Thymus (tissue), 11 donors: ENCODE results near the gene IGF2BP2. TPM values are rescaled to one million over a fixed set of nuclear protein-coding genes. Genes with fewer than 3 reads are reported as not detected.

Source experiments
- DNase-seq, 9 donors: peaks; one replicate each; pipeline ENCODE4 v3.0.0-alpha.2; 2013; ENCODE audit warnings: low spot score in 9 of 9, low read depth in 6 of 9, missing footprints in 1 of 9
- H3K27ac ChIP-seq, 2 donors: one replicate each; pipeline ENCODE4 v1.5.1; 2013; ENCODE audit warnings: control low read depth in 1 of 2, low read depth in 1 of 2, low read length in 1 of 2, mild to moderate bottlenecking in 1 of 2, moderate library complexity in 1 of 2
- H3K27me3 ChIP-seq, 2 donors: one replicate each; pipeline ENCODE4 v1.5.1; 2013; ENCODE audit warnings: low read length in 1 of 2; ENCODE audit not compliant: control insufficient read depth in 2 of 2, insufficient read depth in 1 of 2
- H3K36me3 ChIP-seq, 2 donors: one replicate each; pipeline ENCODE4 v1.5.1; 2013; ENCODE audit warnings: low read length in 1 of 2, mild to moderate bottlenecking in 1 of 2, moderate library complexity in 1 of 2; ENCODE audit not compliant: control insufficient read depth in 2 of 2, insufficient read depth in 2 of 2
- H3K4me1 ChIP-seq, 2 donors: one replicate each; pipeline ENCODE4 v1.5.1; 2013; ENCODE audit warnings: low read length in 2 of 2; ENCODE audit not compliant: control insufficient read depth in 2 of 2, insufficient read depth in 2 of 2
- H3K4me3 ChIP-seq, 2 donors: one replicate each; pipeline ENCODE4 v1.5.1; 2013; ENCODE audit warnings: low read length in 2 of 2, control low read depth in 1 of 2, mild to moderate bottlenecking in 1 of 2
- H3K9me3 ChIP-seq, 2 donors: one replicate each; pipeline ENCODE4 v1.5.1; 2013; ENCODE audit warnings: low read length in 1 of 2, mild to moderate bottlenecking in 1 of 2; ENCODE audit not compliant: control insufficient read depth in 2 of 2, insufficient read depth in 1 of 2
- WGBS: extraction: QIAGEN DNeasy Blood & Tissue Kit; methylation state at CpG from one replicate; pipeline ENCODE4 v1.1.7; 2013; 5-methylcytosine and 5-hydroxymethylcytosine counted together
- polyA plus RNA-seq: library from polyadenylated mRNA; stranded (reverse); fragments of 200-250 nt; gene quantifications from one replicate; pipeline ENCODE4 v1.2.3, GENCODE V29; 2013
- total RNA-seq: library from RNA; stranded (reverse); fragments of 120-200 nt; gene quantifications from one replicate; pipeline ENCODE4 v1.2.4, GENCODE V29; 2013
- donor health status: healthy.

IGF2BP2 gene
- total and polyA plus RNA-seq, 2 donors = 2.0 to 12.1 TPM

- 94% methylated on average over 4 of the region's 4 CpGs for WGBS
- H3K27me3 ChIP-seq = no peaks in the 10 kb centered on the region
Observed at GRCh38 chr3:185595526-185595925, 229.3 kb downstream of the IGF2BP2 start.

GRCh38 chr3:185594073-185594472 is 230.8 kb downstream of the IGF2BP2 start:
- H3K27ac ChIP-seq = no peak overlapping the region
- H3K36me3 ChIP-seq = peaks cover 30 to 41% of the 10 kb centered on the region in 2 donors
- no peaks in the 10 kb centered on the region for H3K4me1 ChIP-seq
- DNase-seq = no peak
- H3K4me3 ChIP-seq = no peak overlapping the region
- H3K27me3 ChIP-seq = no peaks in the 10 kb centered on the region
- no peaks in the 10 kb centered on the region for H3K9me3 ChIP-seq
- WGBS = 24% methylated on average over 3 of the region's 3 CpGs

More at GRCh38 chr3:185595526-185595925, 229.3 kb downstream of the IGF2BP2 start:
- peaks cover 31 to 43% of the 10 kb centered on the region in 2 donors for H3K36me3 ChIP-seq
- no peak overlapping the region for H3K27ac ChIP-seq
- H3K4me3 ChIP-seq = no peak overlapping the region
- no peak for DNase-seq
- no peaks in the 10 kb centered on the region for H3K4me1 ChIP-seq
- no peaks in the 10 kb centered on the region for H3K9me3 ChIP-seq

Other genes starting within 250 kb of the IGF2BP2 start
- 29.1 TPM for gene SENP2, start 238.7 kb downstream of the IGF2BP2 start, total RNA-seq
- 12.4 TPM for gene SENP2, start 238.7 kb downstream of the IGF2BP2 start, polyA plus RNA-seq
- 206 TPM for gene TRA2B, start 113.0 kb upstream of the IGF2BP2 start, total RNA-seq
- 177 TPM for gene TRA2B, start 113.0 kb upstream of the IGF2BP2 start, polyA plus RNA-seq